T47D (cell line): ENCODE data around the gene LUZP1.

Experiments used
- DNase-seq, 2 experiments: peaks; one replicate each; pipeline versions ENCODE4 v3.0.0 to v3.0.0-alpha.2; 2011 to 2012; ENCODE audit warnings: low read depth in 1 of 2, low spot score in 1 of 2
- JUND ChIP-seq: IDR thresholded peaks from 2 replicates; pipeline ENCODE4 v1.6.1; 2012; ENCODE audit warnings: low read depth
- in situ Hi-C: cut with HindIII; loops from 2 replicates; pipeline ENCODE4 v1.10.0; 2016; ENCODE audit warnings: low sequenced_read_pairs, low pct_unique_long_range_greater_than_20kb

The LUZP1 gene

DNA sequence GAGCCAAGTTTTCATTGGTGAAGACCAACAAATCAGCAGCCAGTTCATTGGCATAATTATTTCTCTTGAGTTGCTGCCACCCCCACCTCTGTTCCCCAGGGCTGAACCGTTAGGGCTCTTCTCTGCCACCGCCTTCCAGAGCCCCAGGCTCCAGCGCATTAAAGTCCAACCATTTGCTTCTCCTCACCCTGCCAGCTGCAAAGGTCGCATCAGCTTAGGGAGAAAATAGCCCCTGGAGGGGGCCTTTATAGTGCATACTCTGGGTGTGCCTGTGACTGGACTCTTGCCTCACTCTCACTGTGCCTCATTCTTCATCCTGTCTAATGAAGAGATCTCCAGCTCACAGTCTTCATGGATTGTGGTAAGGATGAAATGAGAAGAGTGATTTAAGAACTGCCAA is 99.0 kb downstream of the LUZP1 start:
- DNase-seq, result no peak
- in situ Hi-C loops, result no loop called here
- no peak for TF ChIP-seq JUND

- TF ChIP-seq JUND, result no peak
- in situ Hi-C loops, result no loop called here
- DNase-seq, result no peak
These were observed 99.5 kb downstream of the LUZP1 start for GRCh38 chr1:23069149-23069548.

GRCh38 chr1:23066075-23066474 is 102.6 kb downstream of the LUZP1 start:
- in situ Hi-C loops, result no loop called here
- no peak for TF ChIP-seq JUND
- DNase-seq, result no peak

DNA sequence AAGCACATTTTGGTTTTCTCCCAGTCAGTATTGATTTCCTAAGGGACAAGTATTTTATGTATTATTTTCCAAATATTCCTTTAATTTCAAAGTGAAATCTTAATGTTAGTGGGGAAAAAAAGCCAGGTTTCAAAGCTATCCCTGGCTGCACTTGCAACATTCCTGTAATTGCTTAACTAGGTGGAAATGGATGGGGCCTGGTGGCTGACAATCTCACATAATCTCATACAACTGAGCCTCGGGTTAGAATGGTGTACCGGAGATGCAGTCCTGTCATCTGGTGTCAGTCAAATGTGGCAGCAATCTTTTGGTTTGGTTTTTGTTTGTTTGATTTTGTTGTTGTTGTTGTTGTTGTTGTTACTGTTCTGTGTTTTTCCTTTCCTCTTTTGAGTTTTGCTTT is 103.3 kb downstream of the LUZP1 start:
- TF ChIP-seq JUND, result no peak
- in situ Hi-C loops, result no loop called here
- DNase-seq, result no peak

- no peak for DNase-seq
- no peak for TF ChIP-seq JUND
- in situ Hi-C loops, result no loop called here
These were observed 106.4 kb downstream of the LUZP1 start for GRCh38 chr1:23062271-23062670.

- in situ Hi-C loops, result no loop called here
- no peak for TF ChIP-seq JUND
- no peak for DNase-seq
These were observed 111.4 kb downstream of the LUZP1 start for GRCh38 chr1:23057301-23057700.

- DNase-seq, result no peak
- TF ChIP-seq JUND, result no peak
- in situ Hi-C loops, result no loop called here
These were observed 117.3 kb downstream of the LUZP1 start for GRCh38 chr1:23051290-23051909.

GRCh38 chr1:23050201-23050600 is 118.5 kb downstream of the LUZP1 start:
- in situ Hi-C loops, result no loop called here
- TF ChIP-seq JUND, result no peak

DNA sequence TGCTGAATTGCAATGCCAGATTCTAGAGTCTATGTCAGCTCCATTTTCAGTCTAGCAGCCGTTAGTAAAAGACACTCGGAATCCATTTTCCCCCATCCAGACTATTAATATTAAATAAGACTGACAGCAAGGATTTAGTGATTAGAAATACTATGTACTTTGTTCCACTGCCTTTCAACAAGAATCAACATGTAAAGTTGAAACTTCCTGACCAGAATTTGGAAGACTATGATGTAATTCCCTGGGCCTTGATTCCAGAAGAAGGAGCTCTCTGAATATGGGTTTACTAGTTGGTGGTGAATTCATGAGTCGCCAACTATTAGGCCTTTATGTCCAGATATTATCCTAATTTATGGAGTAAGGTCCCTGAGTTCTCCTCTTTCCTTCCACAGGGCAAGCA is 124.6 kb downstream of the LUZP1 start:
- in situ Hi-C loops, result no loop called here
- DNase-seq, result no peak
- no peak for TF ChIP-seq JUND

More at GRCh38 chr1:23050201-23050600, 118.5 kb downstream of the LUZP1 start:
- no peak for DNase-seq

GRCh38 chr1:23040509-23040908 is 128.1 kb downstream of the LUZP1 start:
- in situ Hi-C loops, result no loop called here
- DNase-seq, result no peak
- TF ChIP-seq JUND, result no peak

GRCh38 chr1:23039308-23039826 is 129.3 kb downstream of the LUZP1 start:
- no peak for DNase-seq
- in situ Hi-C loops, result no loop called here
- no peak for TF ChIP-seq JUND

DNA sequence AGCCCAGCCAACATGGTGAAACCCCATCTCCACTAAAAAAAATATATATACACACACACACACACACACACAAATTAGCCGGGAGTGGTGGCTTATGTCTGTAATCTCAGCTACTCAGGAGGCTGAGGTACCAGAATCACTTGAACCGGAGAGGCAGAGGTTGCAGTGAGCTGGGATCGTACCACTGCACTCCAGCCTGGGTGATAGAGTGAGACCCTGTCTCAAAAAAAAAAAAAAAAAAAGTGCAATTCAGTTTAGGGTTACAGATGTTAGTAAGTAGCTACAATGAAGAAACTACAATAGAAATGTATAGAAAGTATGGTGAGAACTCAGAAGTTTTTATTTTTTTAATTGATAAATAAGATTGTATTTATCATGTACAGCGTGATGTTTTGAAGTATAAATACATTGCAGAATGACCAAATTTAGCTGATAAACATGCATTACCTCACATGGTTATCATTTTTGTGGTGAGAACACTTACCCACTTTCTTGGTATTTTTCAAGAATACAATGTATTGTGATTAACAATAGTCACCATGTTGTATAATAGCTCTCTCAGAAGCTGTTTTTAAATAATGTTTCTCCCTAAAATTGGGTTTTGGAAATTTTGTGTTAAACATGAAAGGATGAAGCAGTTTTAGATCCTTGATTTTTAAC is 131.4 kb downstream of the LUZP1 start:
- in situ Hi-C loops, result no loop called here
- no peak for TF ChIP-seq JUND
- DNase-seq, result no peak

DNA sequence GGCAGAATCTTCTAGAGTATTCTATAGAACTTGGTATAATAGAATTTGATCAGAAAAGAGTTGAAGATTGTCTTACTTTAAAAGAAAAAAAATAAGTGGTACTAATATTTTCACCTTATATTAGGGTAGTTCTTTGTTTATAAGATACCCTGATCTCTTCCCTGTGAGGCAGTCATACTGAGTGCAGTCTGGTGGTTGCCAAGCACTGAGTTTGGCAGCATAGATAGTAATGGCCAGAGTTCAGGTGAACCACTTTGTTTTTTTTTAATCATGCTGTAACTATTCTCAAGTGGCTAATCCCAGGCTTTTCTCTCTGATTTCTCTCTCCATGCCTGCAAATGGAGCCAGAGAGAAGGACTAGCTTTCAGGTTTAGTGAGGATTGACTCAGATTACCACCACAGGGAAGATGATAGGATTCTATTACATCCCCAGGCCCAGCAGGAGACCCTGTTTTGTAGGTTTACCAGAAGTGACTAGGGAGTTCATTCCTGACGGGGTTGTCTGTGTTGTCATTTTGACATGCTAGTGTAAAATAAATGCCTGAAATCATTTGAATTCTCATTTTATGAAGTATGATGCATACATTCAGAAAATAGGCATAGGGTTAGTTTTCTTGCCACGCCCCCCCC is 132.7 kb downstream of the LUZP1 start:
- TF ChIP-seq JUND, result no peak
- no peak for DNase-seq
- in situ Hi-C loops, result no loop called here
